ENCODE measurements around the gene SPNS2.

The SPNS2 gene, protein sequence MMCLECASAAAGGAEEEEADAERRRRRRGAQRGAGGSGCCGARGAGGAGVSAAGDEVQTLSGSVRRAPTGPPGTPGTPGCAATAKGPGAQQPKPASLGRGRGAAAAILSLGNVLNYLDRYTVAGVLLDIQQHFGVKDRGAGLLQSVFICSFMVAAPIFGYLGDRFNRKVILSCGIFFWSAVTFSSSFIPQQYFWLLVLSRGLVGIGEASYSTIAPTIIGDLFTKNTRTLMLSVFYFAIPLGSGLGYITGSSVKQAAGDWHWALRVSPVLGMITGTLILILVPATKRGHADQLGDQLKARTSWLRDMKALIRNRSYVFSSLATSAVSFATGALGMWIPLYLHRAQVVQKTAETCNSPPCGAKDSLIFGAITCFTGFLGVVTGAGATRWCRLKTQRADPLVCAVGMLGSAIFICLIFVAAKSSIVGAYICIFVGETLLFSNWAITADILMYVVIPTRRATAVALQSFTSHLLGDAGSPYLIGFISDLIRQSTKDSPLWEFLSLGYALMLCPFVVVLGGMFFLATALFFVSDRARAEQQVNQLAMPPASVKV

DNA sequence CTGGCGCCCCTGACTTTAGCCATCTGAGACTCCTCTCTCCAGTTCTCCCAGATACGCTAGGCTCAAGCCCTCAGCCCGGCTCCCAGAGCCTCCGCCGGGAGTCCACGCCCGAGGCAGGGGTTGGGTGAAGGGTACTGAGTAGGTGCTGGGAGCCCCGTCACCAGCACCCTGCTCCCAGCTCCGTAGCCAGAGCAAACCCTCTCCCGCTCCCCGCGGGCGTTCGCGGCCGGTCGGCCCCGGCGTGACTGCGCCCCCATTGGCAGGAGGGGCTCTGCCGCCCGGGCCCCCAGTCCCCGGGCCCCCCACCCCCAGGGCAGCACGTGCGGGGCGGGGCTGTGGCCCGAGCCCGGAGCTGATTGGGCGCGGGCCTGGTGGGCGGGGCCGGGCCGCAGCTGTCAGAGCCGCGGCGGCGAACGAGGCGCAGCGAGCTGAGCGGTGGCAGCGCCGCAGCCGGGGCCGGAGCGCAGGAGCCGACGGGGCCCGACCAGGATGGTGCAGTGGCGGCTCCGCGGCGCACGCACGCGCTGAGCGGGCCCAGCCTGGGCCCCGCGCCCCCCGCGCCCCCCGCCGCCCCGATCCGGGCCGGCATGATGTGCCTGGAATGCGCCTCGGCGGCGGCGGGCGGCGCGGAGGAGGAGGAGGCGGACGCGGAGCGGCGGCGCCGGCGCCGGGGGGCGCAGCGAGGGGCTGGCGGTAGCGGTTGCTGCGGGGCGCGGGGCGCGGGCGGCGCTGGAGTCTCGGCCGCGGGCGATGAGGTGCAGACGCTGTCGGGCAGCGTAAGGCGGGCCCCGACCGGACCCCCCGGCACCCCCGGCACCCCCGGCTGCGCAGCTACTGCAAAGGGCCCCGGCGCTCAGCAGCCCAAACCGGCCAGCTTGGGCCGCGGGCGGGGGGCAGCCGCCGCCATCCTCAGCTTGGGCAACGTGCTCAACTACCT lies at the start of gene SPNS2:
Gene SPNS2, plus strand, starts transcription at position 421 of the 937 bp plus-strand sequence. Its CDS starts 167 bp downstream, at position 588.
- peak; percentile 54 for DNase-seq (ENCODE audit: low read depth)

DNA sequence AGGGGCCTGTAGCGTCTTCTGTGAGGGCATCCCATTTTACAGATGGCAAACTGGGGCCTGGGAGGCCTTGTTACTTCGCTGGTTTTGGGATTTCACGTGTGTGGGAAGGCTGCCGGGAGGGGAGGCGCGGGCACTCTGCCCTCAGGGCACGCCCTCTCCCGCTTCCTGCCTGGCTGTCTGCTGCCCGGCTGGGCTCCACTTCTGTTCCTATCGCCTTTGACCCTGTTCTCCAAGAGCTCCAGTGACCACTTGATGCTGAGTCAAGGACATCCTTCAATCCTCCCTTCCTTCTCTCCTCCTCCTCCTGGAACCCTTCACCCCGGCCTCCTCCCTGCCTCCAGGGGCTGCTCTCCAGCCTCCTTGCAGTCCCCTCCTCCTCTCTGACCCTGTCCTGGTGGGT lies 48.9 kb upstream of the SPNS2 start:
- no peak for DNase-seq (ENCODE audit: low read depth)

DNA sequence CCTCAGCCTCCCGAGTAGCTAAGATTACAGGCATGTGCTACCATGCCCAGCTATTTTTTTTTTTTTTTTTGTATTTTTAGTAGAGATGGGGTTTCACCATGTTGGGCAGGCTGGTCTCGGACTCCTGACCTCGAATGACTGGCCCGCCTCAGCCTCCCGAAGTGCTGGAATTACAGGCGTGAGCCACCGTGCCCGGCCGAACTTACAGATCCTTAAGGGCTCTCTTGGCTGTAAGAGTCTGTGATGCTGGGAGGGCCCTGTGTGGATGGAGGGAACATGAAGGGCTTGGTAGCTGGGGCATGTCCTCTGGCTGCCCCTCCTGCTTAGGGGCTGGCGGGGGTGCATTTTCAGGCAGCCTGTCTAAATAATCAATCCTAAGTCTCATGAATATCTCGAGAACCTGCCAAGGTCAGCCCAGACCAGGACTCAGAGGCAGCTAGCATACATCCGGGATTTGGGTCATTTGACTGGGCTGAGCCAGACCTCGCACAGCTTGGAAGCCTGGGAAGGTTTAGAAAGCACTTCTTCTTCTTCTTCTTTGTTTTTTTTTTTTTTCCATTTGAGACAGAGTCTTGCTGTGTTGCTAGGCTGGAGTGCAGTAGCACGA lies 47.9 kb upstream of the SPNS2 start:
- DNase-seq (ENCODE audit: low read depth), result no peak

DNA sequence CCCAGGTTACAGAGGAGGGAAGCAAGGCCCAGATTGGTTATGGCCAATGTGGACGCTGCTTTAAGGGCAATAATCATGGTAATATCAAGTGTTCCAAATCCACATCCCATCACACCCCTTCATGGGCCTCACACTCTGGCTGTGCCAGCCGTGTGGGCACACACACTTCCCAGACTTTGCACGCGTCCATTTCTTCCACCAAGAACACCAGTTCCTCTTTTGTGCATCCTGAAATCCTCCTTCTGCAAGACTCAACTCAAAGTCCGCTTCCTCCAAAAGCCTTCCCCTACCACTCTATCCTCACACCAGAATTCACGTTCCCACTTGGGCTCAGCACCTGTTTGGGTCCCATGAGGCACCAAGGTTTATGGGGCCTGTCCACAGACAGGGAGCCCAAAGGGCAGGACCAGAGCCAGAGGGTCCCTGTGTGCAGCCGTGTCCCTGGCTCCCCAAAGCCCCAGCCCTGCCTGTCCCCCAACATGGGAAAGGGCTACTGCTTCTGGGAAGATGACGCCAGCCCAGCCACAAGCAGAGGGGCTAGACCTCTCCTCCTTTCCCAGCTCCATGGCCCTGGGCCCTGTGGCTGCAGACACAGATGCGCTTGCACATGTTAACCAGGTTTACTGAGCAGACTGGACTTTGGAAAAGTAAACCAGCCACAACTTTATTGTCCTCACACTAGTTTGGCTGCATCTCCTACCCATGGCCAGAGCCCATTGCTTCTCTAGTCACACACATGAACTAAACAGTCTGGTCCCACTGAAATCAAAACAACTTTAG lies 44.7 kb upstream of the SPNS2 start:
- DNase-seq (ENCODE audit: low read depth), result no peak

DNA sequence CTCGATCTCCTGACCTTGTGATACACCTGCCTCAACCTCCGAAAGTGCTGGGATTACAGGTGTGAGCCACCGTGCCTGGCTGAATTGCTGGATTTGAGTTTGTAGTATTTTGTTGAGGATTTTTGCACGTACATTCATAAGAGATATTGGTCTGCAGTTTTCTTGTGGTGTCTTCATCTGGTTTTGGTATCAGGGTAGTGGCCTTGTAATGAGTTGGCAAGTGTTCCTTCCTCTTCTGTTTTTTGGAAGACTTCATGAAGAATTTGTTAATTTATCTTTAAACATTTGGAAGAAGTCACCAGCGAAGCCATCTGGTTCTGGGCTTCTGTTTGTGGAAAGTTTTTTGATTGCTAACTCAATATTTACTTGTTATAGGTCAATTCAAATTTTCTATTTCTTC lies 38.0 kb upstream of the SPNS2 start:
- DNase-seq (ENCODE audit: low read depth), result no peak

DNA sequence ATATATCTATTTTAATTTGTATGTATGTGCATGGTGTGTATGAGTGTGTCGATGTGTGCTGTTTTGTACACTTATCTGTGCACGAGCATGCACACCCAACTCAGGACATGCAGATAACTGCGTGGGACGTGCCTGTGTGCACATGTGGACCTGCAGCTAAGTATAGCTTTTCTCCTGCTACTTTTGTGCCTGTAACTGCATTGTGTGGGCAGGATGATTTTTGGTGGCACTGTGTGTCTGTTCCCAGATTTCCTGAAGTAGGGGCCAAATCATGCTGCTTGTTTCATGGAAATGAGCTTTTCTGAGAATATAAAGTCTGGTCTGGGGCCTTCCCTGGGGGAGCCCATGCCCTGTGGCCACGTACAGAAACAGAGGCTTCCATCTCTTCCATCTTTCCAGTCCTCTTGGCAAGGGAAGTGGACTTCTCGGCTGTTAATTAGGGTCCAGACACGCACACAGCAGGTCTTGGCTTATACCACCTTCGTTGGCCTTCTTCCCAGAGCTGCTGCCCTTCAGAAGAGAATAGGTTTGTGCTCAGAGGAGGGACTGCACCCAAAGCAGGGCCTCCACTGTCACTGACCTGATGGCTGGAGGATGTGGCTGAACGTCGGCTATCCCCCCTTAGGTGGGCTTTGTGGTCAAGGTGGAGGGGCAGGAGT lies 34.7 kb upstream of the SPNS2 start:
- DNase-seq (ENCODE audit: low read depth), result no peak

DNA sequence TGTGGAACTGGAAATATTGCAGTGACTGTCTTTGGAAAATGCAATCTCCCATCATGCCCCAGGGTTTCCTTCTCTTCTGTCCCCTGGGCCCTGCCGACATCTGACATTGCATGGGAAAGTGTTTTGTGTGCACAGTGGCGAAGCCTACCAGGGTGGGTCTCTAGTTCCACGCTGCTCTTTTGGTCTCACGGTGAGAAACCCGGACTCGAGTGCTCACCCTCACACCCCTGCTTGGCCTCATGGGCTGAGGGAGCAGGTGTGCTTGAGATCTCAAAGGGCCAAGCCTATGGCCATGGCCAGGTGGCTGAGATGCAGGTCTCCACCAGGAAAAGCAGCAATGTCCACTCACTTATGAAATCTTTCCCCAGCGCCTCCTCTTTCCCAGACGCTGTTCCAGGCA lies 32.9 kb upstream of the SPNS2 start:
- DNase-seq (ENCODE audit: low read depth), result no peak

DNA sequence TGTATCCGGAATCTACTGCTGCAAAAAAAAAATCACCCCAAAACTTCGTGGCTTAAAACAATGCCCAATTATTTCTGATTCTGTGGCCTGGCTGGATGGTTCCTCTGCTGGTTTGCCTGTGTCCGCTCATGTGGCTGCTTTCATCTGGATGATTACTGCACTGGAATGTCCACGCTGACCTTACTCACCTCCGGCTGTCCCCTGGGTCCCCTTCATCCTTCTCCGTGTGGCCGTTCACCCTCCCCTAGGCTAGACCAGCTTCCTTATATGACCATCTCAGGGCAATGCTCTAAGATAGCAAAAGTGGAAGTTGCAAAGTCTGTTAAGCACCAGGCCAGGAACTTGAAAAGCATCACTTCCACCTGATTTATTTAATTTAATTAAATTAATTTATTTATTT lies 31.4 kb upstream of the SPNS2 start:
- DNase-seq (ENCODE audit: low read depth), result no peak

DNA sequence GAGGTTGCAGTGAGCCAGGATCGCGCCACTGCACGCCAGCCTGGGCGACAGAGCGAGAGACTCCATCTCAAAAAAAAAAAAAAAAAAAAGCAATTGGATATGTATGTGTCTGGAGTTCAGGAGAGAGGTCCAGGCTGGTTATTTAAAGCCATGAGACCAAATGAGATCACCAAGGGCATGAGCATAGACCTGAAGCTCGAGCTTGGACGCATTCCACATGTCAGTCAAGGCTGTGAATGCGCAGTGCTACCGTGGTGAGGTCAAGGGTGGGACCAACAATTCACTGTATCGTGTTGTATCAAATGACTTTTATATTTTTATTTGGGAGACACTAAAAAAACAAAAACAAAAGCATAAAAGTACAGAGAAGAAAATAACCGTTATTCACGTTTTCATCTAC lies 29.1 kb upstream of the SPNS2 start:
- no peak for DNase-seq (ENCODE audit: low read depth)

DNA sequence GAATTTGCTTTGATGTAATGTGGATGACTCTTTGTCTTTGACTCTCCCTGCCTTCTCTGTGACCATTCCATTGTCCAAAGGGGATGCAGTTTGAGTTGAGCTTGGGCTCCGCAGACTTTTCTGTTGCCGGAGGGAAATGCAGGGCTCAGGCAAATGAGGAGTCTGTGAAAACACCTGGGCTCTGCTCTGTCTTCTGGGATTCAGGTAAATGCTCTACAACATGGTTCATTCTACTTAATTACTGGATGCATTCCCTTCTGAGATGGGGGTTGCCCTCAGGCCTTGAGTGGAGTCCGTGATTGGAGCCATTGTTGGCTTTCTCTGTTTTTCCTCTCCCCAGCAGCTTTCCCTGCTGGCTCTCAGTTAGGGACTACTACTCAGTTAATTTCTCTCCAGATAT lies 26.4 kb upstream of the SPNS2 start:
- no peak for DNase-seq (ENCODE audit: low read depth)

DNA sequence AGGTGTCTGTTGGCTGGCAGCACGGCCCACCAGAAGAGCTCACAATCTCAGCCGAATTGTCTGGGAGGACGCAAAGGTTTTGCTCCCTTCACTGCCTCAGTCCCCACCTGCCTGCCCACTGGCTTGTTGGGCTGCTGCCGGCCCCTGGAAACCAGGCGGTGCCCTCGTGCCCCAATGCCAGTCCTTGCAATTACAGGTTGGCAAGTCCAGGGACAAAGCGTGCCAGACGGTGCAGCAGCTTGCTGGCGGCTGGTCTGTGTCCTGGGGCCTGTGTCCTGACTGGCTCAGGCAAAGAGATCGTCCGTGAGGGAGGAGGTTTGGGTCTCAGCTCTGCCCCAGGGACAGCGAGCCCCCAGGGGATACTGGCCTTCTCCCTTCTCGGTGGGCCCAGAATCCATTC lies 24.6 kb upstream of the SPNS2 start:
- DNase-seq (ENCODE audit: low read depth), result no peak

DNA sequence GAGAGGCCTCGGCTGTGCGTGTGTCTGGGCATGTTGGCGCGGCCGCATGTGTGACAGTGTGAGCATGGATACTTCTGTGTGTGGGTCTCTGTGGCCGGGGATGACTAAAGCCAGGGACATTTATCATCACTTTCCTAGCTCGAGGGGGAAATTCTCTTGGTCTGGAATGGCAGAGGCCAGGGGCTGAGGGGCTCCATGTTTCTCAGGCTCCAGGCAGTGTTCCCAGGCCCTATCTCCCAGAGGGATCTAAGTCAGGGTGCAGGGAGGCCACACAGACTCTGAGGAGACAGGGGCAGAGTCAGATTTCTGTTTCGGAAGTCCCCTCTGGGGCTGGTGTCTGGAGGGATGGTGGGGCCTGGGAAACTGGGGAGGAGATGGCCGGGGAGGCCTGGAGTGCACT lies 23.7 kb upstream of the SPNS2 start:
- DNase-seq (ENCODE audit: low read depth), result no peak

DNA sequence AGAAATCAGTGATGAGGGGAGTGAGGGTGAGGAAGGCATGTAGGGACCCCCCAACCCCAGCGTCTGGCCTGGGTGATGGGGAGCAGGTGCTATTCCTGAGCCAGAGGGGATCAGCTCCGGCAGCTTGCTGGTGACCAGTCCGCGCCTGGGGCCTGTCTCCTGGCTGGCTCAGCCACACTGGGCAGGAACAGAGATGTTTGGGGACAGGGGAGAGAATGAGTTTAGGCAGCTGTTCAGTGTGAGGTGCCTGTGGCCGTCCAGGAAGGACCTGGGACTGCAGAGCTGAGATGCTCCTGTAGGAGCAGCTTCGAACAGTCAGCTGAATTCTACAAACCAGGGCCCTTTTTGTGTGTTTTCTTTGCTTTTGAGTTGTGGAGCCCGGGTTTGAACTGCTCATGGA lies 23.2 kb upstream of the SPNS2 start:
- no peak for DNase-seq (ENCODE audit: low read depth)

DNA sequence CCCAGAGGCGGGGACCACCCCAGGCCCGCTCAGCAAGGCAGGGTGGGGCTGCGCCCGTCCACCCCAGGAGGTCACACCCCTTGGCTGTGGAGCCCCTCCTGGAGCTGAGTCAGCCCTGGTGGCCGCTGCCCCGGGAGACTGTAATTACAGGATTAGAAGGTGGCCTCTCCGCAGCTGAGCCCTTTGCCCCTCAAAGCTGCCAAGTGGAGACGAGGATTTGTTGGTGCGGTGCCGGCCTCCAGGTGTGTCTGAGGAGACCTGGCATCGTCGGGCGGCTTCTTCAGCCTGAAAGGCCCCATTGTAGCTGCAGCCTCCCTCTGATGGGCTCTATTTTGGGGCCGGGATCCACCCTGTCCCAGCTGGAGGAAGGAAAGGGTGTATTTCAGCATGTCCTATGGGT lies 22.7 kb upstream of the SPNS2 start:
- no peak for DNase-seq (ENCODE audit: low read depth)

DNA sequence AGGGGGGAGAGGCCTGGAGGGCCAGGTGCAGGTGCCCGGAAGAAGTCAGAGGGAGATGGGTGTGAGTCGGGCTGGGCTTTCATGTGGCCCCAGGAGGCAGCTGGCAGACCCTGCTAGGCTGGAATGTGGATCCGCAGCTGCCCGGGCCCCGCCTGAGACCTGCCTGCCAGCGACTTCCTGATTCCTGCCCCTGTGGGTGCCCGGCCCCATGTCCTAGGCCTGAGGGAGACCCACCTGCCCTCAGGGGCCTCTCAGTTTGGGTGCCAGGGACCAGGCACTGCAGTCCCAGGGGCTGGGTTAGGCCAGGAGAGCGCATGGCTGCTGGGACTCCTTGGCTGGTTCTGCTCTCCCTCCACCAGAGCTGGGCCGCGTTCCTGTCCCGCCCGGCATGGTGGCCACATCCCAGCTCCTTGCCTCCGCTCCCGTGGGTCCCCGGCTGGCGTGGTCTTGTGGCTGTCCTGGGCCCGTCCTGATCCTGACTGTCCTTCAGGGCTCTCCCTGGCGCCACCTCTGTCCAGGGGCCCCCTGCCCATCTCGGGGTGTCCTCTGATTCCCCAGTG lies 22.1 kb upstream of the SPNS2 start:
- DNase-seq (ENCODE audit: low read depth), result no peak

DNA sequence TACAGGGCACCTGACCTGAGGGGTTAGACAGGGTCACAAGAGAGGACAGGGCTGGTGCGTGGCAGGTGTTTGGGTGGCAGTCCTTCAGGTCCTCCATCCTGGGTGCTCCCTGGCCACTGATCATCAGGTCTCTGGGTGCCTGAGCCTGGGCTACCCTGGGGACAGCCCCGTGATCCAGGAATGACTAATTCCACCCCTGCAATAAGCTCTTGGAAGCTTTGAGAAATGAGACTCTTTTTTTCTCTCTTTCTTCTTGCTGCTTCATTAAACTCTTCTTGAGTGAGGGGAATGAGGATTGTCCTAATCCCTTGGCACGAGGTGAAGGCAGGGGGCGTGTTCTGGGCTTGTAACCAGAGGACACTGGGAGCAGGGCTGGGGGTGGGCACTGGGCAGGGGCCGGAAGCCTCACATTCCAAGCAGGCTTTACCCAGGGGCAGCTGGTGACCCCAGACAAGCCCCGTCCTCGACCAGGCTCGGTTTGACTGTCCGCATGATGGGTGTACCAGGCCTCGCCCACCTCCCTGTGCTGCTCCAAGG lies 21.4 kb upstream of the SPNS2 start:
- no peak for DNase-seq (ENCODE audit: low read depth)

DNA sequence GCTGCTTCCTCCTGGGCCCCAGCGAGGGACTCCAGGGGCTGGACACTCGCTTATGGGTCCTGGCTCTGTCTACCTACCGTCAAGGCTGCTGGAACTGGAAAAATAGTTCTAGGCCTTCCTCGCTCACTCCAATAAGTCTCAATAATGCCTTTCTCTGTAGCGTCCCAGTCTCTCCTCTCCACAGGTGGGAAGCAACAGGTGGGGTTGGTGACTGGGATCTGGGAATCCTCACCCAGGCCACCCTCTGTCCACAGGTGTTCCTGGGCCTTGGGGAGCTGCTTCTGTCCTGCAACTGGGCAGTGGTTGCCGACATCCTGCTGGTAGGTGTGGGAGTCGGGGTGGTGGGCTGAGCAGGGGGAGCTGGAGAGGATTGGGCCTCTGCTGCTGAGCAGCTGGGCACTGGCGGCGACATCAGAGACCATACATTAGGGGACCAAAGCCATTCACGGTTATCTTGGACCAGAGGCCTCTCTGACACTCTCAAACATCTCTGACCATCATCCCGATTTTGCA lies 20.3 kb upstream of the SPNS2 start:
- no peak for DNase-seq (ENCODE audit: low read depth)

DNA sequence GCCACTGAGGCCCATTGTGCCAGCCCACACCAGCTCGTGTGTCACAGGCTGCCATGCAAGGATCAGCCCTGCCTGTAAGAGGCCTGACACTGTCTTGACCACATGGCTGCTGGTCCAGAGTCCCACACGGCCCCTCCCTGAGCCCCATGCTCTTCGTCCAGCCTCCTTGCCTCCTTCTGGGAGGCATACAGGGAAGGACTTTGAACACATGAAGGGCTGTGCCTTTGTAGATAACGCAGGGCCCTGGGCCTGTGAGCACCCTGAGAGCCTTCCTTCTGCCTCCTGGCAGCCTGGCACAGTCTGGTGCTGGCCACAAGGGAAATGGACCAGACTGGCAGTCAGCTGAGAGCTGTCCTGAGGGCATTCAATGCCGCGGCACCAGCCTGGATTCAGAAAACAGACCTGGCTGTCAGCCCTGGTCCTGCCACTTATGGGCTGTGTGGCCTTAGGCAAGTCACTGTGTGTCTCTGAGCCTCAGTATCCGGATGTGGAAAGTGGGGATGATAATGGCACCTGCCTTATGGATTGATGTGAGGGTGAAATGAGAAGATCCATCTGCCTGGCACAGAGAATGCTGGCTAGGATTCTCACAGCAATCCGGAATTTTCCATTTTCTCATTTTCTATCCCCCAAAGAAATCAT lies 19.2 kb upstream of the SPNS2 start:
- DNase-seq (ENCODE audit: low read depth), result no peak

DNA sequence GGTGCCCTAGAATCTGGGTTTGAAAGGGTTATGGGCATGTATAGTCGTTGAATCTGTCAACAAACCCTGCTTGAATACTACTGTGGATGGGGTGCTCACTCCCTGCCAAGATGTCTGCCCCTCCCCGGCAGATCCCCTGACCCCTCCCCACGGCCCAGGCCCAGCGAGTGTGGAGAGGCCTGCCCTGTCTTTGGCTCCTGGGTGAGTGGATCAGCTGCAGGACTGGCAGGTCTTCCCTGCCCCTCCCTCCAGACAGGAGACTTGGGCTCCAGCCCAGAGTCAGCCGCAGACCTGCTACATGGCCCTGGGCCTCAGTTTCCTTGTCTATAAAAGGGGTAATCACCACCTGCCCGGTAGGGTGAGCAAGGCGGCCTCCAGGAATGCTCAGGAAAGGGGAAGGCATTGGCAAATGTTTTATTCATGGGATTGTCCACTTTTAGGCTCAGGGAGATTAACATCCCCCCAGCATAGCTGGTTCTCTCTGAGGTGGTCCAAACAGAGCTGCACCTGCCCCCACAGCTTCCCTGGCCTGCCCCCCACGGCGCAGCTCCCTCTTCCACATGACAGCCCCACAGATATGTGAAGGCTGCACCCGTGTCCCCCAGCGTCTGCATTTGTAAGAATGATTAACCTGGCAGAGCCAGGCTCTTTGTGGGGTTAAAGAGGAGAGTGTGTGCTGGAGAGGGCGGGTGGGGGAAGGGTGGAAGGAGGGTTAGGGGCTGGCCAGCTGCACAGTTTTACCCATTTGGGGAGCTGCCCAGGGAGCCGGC lies 18.5 kb upstream of the SPNS2 start:
- DNase-seq (ENCODE audit: low read depth), result no peak

Data from activated T-cell treated with anti-CD3 and anti-CD28 coated beads for 24 hours (primary cell).